Measurements from ENCODE around the gene IL13RA1. TPM values are rescaled to one million over a fixed set of nuclear protein-coding genes. Genes with fewer than 3 reads are reported as not detected.

IL13RA1 gene
- total and polyA plus RNA-seq, 4 donors = 31.2 to 137 (median 44.5) TPM

DNA sequence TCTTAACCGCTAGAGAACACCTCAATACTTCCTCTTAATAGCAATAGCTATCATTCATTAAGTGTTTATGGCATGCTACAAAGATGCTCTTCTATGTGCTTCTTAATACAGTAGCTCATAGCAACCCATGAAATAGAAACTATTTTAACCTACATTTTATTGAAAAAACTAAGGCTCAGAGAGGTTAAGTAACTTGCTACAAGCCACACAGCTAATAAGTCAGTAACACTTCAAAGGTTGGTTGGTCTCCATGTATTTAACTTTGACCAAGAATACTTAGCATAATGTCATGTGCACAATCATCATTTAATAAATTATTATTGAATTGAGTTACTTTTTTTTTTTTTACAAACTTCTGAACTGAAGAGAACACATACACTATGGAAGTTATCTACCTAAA lies 36.1 kb downstream of the IL13RA1 start:
- Histone ChIP-seq H3K27ac (ENCODE audit: low read depth in 1 of 2, low read length in 2 of 2) (no peak overlapping the region), H3K27me3 (ENCODE audit: control insufficient read depth in 4 of 4, insufficient read depth in 4 of 4, low read length in 3 of 4) (no peaks in the 10 kb centered on the region), H3K9me3 (ENCODE audit: control insufficient read depth in 4 of 4, low read length in 3 of 4) (no peaks in the 10 kb centered on the region), H3K4me1 (ENCODE audit: control insufficient read depth in 4 of 4, insufficient read depth in 4 of 4, low read length in 3 of 4) (peaks cover 0 to 21% (median 6%) of the 10 kb centered on the region in 4 donors), H3K36me3 (ENCODE audit: control insufficient read depth in 4 of 4, insufficient read depth in 3 of 4, low read depth in 1 of 4, low read length in 3 of 4) (peaks cover 3 to 15% (median 7%) of the 10 kb centered on the region in 4 donors), H3K9ac (ENCODE audit: low read depth in 1 of 2, low read length in 2 of 2) (no peak overlapping the region), H3K4me3 (ENCODE audit: low read depth in 1 of 3, low read length in 3 of 3) (no peak overlapping the region)
- no peak for DNase-seq (ENCODE audit: low spot score)
- TF ChIP-seq RXRA (IDR thresholded peaks at IDR 0.05) (no peak), FOXA1 (IDR thresholded peaks at IDR 0.05) (no peak), JUND (IDR thresholded peaks at IDR 0.05) (no peak)
- 95% methylated on average over 1 of the region's 1 CpG for WGBS

DNA sequence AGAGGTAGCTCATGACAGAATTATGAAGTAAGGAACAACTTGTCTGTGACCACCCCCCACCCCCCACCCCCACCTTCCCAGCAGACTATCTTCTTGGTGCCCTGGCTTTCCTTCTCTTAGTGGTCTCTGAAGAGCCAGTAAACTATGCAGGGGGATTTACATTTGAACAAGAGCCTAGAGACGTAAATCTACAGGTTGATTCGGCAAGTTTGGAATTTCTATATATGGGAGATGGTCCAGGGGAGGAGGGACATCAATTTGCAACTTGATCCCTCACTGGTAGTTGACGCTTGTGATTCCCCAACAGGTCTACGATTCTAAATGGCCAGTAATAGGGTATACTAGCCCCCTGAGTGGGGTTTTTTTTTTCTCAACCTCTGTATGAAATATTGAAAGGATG lies 36.7 kb downstream of the IL13RA1 start:
- no peak for DNase-seq (ENCODE audit: low spot score)
- TF ChIP-seq TAF1 (conservative IDR thresholded peaks at IDR 0.05) (no peak), YY1 (IDR thresholded peaks at IDR 0.05) (no peak), GABPA (IDR thresholded peaks at IDR 0.05 in 1 of 2, conservative IDR thresholded peaks at IDR 0.05 in 1 of 2) (no peak), CTCF (IDR thresholded peaks at IDR 0.05; ENCODE audit: low read depth, low read length, missing input control) (no peak), JUND (IDR thresholded peaks at IDR 0.05) (no peak), ZBTB33 (IDR thresholded peaks at IDR 0.05) (no peak), RAD21 (IDR thresholded peaks at IDR 0.05) (no peak), REST (IDR thresholded peaks at IDR 0.05) (no peak), HNF4G (IDR thresholded peaks at IDR 0.05) (no peak), HNF4A (conservative IDR thresholded peaks at IDR 0.05) (no peak)
- TF ChIP-seq, protein P1, sequence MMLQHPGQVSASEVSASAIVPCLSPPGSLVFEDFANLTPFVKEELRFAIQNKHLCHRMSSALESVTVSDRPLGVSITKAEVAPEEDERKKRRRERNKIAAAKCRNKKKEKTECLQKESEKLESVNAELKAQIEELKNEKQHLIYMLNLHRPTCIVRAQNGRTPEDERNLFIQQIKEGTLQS (IDR thresholded peaks at IDR 0.05) = no peak
- no peak overlapping the region for H3K9ac ChIP-seq (ENCODE audit: low read depth in 1 of 2, low read length in 2 of 2)
- no peaks in the 10 kb centered on the region for H3K27me3 ChIP-seq (ENCODE audit: control insufficient read depth in 4 of 4, insufficient read depth in 4 of 4, low read length in 3 of 4)
- no peaks in the 10 kb centered on the region for H3K9me3 ChIP-seq (ENCODE audit: control insufficient read depth in 4 of 4, low read length in 3 of 4)
- peaks cover 0 to 20% (median 6%) of the 10 kb centered on the region in 4 donors for H3K4me1 ChIP-seq (ENCODE audit: control insufficient read depth in 4 of 4, insufficient read depth in 4 of 4, low read length in 3 of 4)
- WGBS = 89% methylated on average over 4 of the region's 4 CpGs
- H3K27ac ChIP-seq (ENCODE audit: low read depth in 1 of 2, low read length in 2 of 2) = no peak overlapping the region
- H3K4me3 ChIP-seq (ENCODE audit: low read depth in 1 of 3, low read length in 3 of 3) = no peak overlapping the region
- peaks cover 4 to 19% (median 10%) of the 10 kb centered on the region in 4 donors for H3K36me3 ChIP-seq (ENCODE audit: control insufficient read depth in 4 of 4, insufficient read depth in 3 of 4, low read depth in 1 of 4, low read length in 3 of 4)

Measured in liver (tissue), 9 donors.